IPS-11a (cell line): ENCODE results near the gene ARID5B.
A peak's percentile ranks its signal among the peaks of the same experiment; 100 is the strongest.

ENCODE experiments used
- H3K4me3 ChIP-seq: one replicate; pipeline ENCODE4 v1.5.1; 2013; ENCODE audit warnings: low read depth, low read length, control low read depth

ARID5B gene

GRCh38 chr10:61903221-61903927 is 1.9 kb downstream of the ARID5B start:
- peak overlapping the region; percentile 71 for H3K4me3 ChIP-seq

- peak overlapping the region; percentile 71 for H3K4me3 ChIP-seq
Observed at GRCh38 chr10:61903928-61904344, 2.4 kb downstream of the ARID5B start.

GRCh38 chr10:61904733-61905725 is 3.5 kb downstream of the ARID5B start:
- no peak overlapping the region for H3K4me3 ChIP-seq

GRCh38 chr10:61905837-61906561 is 4.5 kb downstream of the ARID5B start:
- H3K4me3 ChIP-seq: no peak overlapping the region

- no peak overlapping the region for H3K4me3 ChIP-seq
Observed at GRCh38 chr10:61906562-61906901, 5.0 kb downstream of the ARID5B start.

GRCh38 chr10:61907011-61907410 is 5.5 kb downstream of the ARID5B start:
- no peak overlapping the region for H3K4me3 ChIP-seq

- H3K4me3 ChIP-seq: no peak overlapping the region
Observed at GRCh38 chr10:61907587-61907986, 6.1 kb downstream of the ARID5B start.

- H3K4me3 ChIP-seq: no peak overlapping the region
Observed at GRCh38 chr10:61910226-61910805, 8.8 kb downstream of the ARID5B start.

GRCh38 chr10:61910894-61911293 is 9.4 kb downstream of the ARID5B start:
- no peak overlapping the region for H3K4me3 ChIP-seq

GRCh38 chr10:61911425-61911824 is 9.9 kb downstream of the ARID5B start:
- H3K4me3 ChIP-seq: no peak overlapping the region

- H3K4me3 ChIP-seq: no peak overlapping the region
Observed at GRCh38 chr10:61912981-61913380, 11.5 kb downstream of the ARID5B start.

GRCh38 chr10:61918140-61918539 is 16.6 kb downstream of the ARID5B start:
- no peak overlapping the region for H3K4me3 ChIP-seq

- H3K4me3 ChIP-seq: no peak overlapping the region
Observed at GRCh38 chr10:61918989-61919388, 17.5 kb downstream of the ARID5B start.

- no peak overlapping the region for H3K4me3 ChIP-seq
Observed at GRCh38 chr10:61919646-61920215, 18.2 kb downstream of the ARID5B start.

GRCh38 chr10:61921143-61921542 is 19.6 kb downstream of the ARID5B start:
- no peak overlapping the region for H3K4me3 ChIP-seq

- no peak overlapping the region for H3K4me3 ChIP-seq
Observed at GRCh38 chr10:61923210-61923949, 21.9 kb downstream of the ARID5B start.

GRCh38 chr10:61923950-61924274 is 22.4 kb downstream of the ARID5B start:
- no peak overlapping the region for H3K4me3 ChIP-seq

- no peak overlapping the region for H3K4me3 ChIP-seq
Observed at GRCh38 chr10:61929555-61929954, 28.1 kb downstream of the ARID5B start.

- no peak overlapping the region for H3K4me3 ChIP-seq
Observed at GRCh38 chr10:61931620-61932332, 30.3 kb downstream of the ARID5B start.
